ENCODE data around the gene FOXK2.

DNA sequence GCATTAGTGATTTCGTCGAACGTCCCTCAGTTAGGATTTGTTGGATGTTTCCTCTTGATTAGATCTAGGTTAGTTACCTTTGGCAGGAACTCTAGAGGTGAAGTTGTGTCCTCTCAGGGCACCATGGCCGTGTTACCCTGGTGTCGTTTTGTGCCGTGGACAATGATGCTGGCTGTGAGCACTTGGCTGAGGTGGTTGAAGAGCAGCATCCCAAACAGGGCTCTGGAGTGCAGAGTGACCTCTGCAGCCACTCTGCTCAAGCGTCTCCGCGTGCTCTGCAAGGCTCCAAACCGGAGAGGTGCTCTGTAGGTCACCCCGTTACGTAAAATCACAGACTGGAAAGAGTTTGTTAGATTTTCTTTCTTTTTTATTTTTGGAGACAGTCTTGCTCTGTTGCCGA, 33.0 kb downstream of the FOXK2 start:
- no peak for TF ChIP-seq ZBTB7A (IDR thresholded peaks at IDR 0.05; ENCODE audit: low read depth)
- TF ChIP-seq, protein P1, sequence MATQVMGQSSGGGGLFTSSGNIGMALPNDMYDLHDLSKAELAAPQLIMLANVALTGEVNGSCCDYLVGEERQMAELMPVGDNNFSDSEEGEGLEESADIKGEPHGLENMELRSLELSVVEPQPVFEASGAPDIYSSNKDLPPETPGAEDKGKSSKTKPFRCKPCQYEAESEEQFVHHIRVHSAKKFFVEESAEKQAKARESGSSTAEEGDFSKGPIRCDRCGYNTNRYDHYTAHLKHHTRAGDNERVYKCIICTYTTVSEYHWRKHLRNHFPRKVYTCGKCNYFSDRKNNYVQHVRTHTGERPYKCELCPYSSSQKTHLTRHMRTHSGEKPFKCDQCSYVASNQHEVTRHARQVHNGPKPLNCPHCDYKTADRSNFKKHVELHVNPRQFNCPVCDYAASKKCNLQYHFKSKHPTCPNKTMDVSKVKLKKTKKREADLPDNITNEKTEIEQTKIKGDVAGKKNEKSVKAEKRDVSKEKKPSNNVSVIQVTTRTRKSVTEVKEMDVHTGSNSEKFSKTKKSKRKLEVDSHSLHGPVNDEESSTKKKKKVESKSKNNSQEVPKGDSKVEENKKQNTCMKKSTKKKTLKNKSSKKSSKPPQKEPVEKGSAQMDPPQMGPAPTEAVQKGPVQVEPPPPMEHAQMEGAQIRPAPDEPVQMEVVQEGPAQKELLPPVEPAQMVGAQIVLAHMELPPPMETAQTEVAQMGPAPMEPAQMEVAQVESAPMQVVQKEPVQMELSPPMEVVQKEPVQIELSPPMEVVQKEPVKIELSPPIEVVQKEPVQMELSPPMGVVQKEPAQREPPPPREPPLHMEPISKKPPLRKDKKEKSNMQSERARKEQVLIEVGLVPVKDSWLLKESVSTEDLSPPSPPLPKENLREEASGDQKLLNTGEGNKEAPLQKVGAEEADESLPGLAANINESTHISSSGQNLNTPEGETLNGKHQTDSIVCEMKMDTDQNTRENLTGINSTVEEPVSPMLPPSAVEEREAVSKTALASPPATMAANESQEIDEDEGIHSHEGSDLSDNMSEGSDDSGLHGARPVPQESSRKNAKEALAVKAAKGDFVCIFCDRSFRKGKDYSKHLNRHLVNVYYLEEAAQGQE (IDR thresholded peaks at IDR 0.05; ENCODE audit: low read depth): no peak
